ENCODE data around the gene ZBTB7A.

ZBTB7A gene

GRCh38 chr19:4066176-4066606 lies 508 bp downstream of the ZBTB7A start:
- DNase-seq, result peak; percentile 75

- DNase-seq, result peak; percentile 98
These were observed 1.1 kb downstream of the ZBTB7A start for GRCh38 chr19:4065430-4066175.

- peak; percentile 59 for DNase-seq
These were observed 2.0 kb downstream of the ZBTB7A start for GRCh38 chr19:4064496-4065260.

- no peak for DNase-seq
These were observed 2.6 kb downstream of the ZBTB7A start for GRCh38 chr19:4064149-4064495.

GRCh38 chr19:4063369-4064148 lies 3.1 kb downstream of the ZBTB7A start:
- no peak for DNase-seq

GRCh38 chr19:4062419-4063368 lies 4.0 kb downstream of the ZBTB7A start:
- no peak for DNase-seq

- no peak for DNase-seq
These were observed 4.8 kb downstream of the ZBTB7A start for GRCh38 chr19:4061683-4062418.

- peak; percentile 43 for DNase-seq
These were observed 5.5 kb downstream of the ZBTB7A start for GRCh38 chr19:4061178-4061682.

GRCh38 chr19:4060621-4061177 lies 6.0 kb downstream of the ZBTB7A start:
- no peak for DNase-seq

- DNase-seq, result peak; percentile 63
These were observed 6.6 kb downstream of the ZBTB7A start for GRCh38 chr19:4059891-4060620.

GRCh38 chr19:4059453-4059871 lies 7.2 kb downstream of the ZBTB7A start:
- no peak for DNase-seq

GRCh38 chr19:4058693-4059452 lies 7.8 kb downstream of the ZBTB7A start:
- no peak for DNase-seq

- peak; percentile 62 for DNase-seq
These were observed 8.6 kb downstream of the ZBTB7A start for GRCh38 chr19:4057931-4058692.

- DNase-seq, result no peak
These were observed 11.5 kb downstream of the ZBTB7A start for GRCh38 chr19:4055209-4055552.

GRCh38 chr19:4054441-4055208 lies 12.1 kb downstream of the ZBTB7A start:
- DNase-seq, result no peak

GRCh38 chr19:4053423-4054324 lies 13.0 kb downstream of the ZBTB7A start:
- no peak for DNase-seq

- DNase-seq, result no peak
These were observed 13.7 kb downstream of the ZBTB7A start for GRCh38 chr19:4052993-4053422.
